ENCODE data around the gene GALNT14. TPM values are rescaled to one million over a fixed set of nuclear protein-coding genes. Genes with fewer than 3 reads are reported as not detected.

GALNT14 gene
- total RNA-seq, 1 donor from 2014 or later: 7.4 TPM

DNA sequence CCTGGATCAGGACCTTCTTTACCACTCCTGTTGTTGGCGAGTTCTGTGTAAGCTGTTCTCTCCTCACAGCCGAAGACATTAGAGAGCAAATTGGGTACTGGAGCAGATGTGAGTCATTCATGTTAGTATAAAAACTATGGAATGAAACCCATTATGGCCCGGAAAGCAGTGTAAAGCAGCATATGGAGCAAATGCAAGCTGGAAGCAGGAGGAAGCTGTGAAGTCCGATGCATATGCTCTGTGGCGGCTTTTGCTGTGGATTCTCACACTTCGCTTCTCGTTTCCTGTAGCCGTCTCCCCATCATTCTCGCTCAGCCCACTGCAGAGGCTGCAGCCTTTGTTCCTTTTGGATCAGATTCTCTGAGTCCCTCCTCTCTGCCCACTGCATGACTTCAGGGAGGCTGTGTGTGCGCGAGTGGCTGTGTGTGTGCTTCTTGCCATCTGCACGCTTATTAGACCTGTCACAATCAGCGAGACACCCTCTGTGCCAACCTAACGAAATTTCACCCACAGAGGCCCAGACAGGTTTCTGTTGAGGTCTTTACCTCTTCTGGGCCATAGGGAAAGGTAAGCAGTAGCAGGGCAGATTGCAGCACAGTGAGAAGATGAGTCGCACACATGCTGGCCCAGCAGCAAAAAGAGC lies 3.3 kb upstream of the GALNT14 start:
- no peaks in the 10 kb centered on the region for H3K9me3 Mint-ChIP-seq
- H3K27me3 Mint-ChIP-seq: peaks cover 78% of the 10 kb centered on the region
- peaks cover 7% of the 10 kb centered on the region for H3K4me1 Mint-ChIP-seq (ENCODE audit: unreplicated experiment)
- no peaks in the 10 kb centered on the region for H3K36me3 Mint-ChIP-seq
- H3K4me3 Mint-ChIP-seq: no peak overlapping the region
- TF ChIP-seq, protein P1, sequence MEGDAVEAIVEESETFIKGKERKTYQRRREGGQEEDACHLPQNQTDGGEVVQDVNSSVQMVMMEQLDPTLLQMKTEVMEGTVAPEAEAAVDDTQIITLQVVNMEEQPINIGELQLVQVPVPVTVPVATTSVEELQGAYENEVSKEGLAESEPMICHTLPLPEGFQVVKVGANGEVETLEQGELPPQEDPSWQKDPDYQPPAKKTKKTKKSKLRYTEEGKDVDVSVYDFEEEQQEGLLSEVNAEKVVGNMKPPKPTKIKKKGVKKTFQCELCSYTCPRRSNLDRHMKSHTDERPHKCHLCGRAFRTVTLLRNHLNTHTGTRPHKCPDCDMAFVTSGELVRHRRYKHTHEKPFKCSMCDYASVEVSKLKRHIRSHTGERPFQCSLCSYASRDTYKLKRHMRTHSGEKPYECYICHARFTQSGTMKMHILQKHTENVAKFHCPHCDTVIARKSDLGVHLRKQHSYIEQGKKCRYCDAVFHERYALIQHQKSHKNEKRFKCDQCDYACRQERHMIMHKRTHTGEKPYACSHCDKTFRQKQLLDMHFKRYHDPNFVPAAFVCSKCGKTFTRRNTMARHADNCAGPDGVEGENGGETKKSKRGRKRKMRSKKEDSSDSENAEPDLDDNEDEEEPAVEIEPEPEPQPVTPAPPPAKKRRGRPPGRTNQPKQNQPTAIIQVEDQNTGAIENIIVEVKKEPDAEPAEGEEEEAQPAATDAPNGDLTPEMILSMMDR (conservative IDR thresholded peaks at IDR 0.05): no peak
- H3K27ac Mint-ChIP-seq: no peak overlapping the region
- no peak for DNase-seq (ENCODE audit: extremely low spot score, unreplicated experiment)

DNA sequence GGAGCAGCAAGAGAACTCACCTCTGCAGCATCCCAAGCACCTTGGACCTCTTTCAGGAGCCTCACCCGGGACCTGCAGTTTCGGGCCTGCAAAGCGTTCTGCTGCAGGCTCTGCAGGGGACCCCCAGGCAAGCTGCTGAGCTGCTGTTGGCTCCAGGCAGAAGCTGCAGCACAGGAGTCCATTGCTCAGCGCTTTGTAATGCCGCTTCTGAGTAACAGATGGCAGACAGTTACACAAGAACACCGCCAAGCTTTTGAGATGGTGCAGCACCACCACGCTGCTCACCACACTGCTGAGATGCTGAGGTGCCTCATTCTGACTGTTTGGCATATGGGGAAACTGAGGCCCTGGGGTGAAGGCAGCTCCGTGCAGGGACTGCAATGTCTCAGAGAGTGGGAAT lies 1.9 kb upstream of the GALNT14 start:
- H3K4me3 Mint-ChIP-seq: no peak overlapping the region
- no peak overlapping the region for H3K27ac Mint-ChIP-seq
- H3K4me1 Mint-ChIP-seq (ENCODE audit: unreplicated experiment): peaks cover 8% of the 10 kb centered on the region
- H3K27me3 Mint-ChIP-seq: peaks cover 82% of the 10 kb centered on the region
- no peaks in the 10 kb centered on the region for H3K36me3 Mint-ChIP-seq
- DNase-seq (ENCODE audit: extremely low spot score, unreplicated experiment): no peak
- no peaks in the 10 kb centered on the region for H3K9me3 Mint-ChIP-seq
- TF ChIP-seq, protein P1 (conservative IDR thresholded peaks at IDR 0.05): no peak

DNA sequence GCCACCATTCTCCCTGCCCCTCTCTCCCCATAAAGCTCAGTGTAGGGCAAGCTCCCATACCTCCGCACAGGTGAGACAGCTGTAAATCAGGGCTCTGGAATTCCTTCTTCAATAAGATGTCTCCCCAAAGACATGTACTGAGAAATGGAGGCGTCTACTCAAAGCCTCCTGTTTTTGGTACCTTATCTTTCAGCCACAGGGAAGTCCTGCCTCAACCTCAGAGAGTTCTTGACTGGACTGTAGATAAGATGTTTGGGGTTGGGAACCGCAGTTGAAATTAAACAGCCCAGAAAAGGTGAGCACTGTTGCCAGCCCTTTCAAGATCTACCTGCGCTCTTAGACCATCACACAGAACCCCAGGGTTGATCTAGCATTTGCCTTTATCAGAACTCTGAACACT lies 1.4 kb upstream of the GALNT14 start:
- H3K27ac Mint-ChIP-seq: no peak overlapping the region
- no peak overlapping the region for H3K4me3 Mint-ChIP-seq
- peaks cover 8% of the 10 kb centered on the region for H3K4me1 Mint-ChIP-seq (ENCODE audit: unreplicated experiment)
- no peak for DNase-seq (ENCODE audit: extremely low spot score, unreplicated experiment)
- no peaks in the 10 kb centered on the region for H3K36me3 Mint-ChIP-seq
- peaks cover 85% of the 10 kb centered on the region for H3K27me3 Mint-ChIP-seq
- H3K9me3 Mint-ChIP-seq: no peaks in the 10 kb centered on the region
- TF ChIP-seq, protein P1 (conservative IDR thresholded peaks at IDR 0.05): no peak

DNA sequence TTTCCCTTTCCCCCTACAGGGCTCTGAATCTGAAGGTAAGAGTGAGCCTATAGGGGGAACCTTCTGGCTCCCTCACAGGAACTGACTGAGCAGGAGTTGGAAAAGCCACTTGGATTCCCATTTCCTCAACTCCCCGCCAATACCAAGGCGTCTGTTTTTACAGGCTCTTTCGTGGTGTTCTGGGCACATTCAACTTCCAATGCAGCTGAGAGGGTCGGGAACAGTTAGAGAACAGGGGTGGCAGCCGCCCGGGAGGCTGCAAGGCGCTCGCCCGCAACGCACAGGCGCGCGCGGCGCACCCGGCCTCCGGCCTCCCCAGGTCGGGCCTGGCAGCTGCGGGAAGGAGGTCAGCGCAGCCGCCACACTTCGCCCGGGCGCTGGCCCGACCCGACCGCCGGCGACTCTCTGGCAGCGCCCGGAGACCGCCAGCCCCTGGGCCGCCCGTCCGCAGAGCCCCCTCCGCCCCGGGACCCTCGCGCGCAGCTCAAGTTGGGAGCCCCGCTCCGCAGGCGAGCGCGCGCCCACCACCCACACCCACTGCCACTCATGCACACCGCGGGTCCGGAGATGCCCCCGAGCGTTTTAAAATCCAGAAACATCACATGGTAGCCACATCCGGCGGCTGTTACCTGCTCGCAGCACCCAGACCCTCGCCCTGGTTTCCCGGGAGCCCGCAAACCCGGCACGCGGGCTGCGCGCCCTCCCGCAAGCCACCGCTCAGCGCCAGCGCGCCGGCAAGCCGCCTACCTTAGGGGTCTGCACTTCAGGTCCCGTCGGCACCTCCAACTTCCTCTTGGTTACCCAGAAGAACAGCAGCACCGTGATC lies 816 bp downstream of the GALNT14 start:
- no peaks in the 10 kb centered on the region for H3K36me3 Mint-ChIP-seq
- no peak overlapping the region for H3K27ac Mint-ChIP-seq
- H3K9me3 Mint-ChIP-seq: no peaks in the 10 kb centered on the region
- TF ChIP-seq, protein P1 (conservative IDR thresholded peaks at IDR 0.05): no peak
- peaks cover 84% of the 10 kb centered on the region for H3K27me3 Mint-ChIP-seq
- H3K4me1 Mint-ChIP-seq (ENCODE audit: unreplicated experiment): peaks cover 8% of the 10 kb centered on the region
- no peak for DNase-seq (ENCODE audit: extremely low spot score, unreplicated experiment)
- peak overlapping the region; percentile 87 for H3K4me3 Mint-ChIP-seq

DNA sequence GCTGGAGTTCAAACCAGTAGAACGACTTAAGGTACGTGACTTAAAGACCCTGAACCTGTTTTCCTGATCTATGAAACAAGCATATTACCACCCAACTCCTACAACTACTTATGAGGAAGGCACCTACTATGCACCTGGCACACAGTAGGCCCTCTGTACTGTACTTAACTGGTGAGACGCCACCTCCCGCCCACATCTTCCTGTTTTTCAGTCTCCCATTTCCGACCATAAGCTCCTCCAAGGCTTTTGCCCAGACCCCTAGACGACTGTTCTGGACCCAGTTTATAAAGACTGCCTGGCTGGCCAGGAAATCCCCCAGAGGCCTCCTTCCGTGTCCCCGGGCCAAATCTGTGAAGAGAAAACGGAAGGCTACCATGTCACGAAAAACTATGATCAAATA lies 1.5 kb downstream of the GALNT14 start:
- H3K27ac Mint-ChIP-seq: no peak overlapping the region
- TF ChIP-seq, protein P1 (conservative IDR thresholded peaks at IDR 0.05): no peak
- peak overlapping the region; percentile 87 for H3K4me3 Mint-ChIP-seq
- H3K36me3 Mint-ChIP-seq: no peaks in the 10 kb centered on the region
- H3K9me3 Mint-ChIP-seq: no peaks in the 10 kb centered on the region
- H3K27me3 Mint-ChIP-seq: peaks cover 77% of the 10 kb centered on the region
- peaks cover 8% of the 10 kb centered on the region for H3K4me1 Mint-ChIP-seq (ENCODE audit: unreplicated experiment)
- no peak for DNase-seq (ENCODE audit: extremely low spot score, unreplicated experiment)

Measured in type B pancreatic cell (in vitro differentiated cells).